WI38 (cell line): Measurements from ENCODE around the gene RSBN1L.

Source experiments
- H3K4me3 ChIP-seq: 2 replicates; pipeline ENCODE4 v1.5.1; 2011; ENCODE audit warnings: low read depth, mild to moderate bottlenecking, control low read depth, low read length
- CTCF ChIP-seq: IDR thresholded peaks from 2 replicates; pipeline ENCODE4 v1.5.1; 2012; ENCODE audit warnings: low read depth, mild to moderate bottlenecking, control low read depth, low read length

The RSBN1L gene

GRCh38 chr7:77797734-77798393, 101.6 kb downstream of the RSBN1L start:
- no peak for TF ChIP-seq CTCF
- H3K4me3 ChIP-seq = peak overlapping the region; percentile 96

- peak; percentile 48 for TF ChIP-seq CTCF
Measured at GRCh38 chr7:77798394-77799077, 102.3 kb downstream of the RSBN1L start, which contains the start of the genes PHTF2 and TMEM60. PHTF2 (plus strand) TSS chr7:77798773. TMEM60 (minus strand) TSS chr7:77798434; CDS start chr7:77794373, 4,061 bp downstream.

GRCh38 chr7:77799078-77799964, 103.1 kb downstream of the RSBN1L start:
- peak overlapping the region; percentile 96 for H3K4me3 ChIP-seq
- no peak; the same call in 1 of the 2 replicates for TF ChIP-seq CTCF

More at GRCh38 chr7:77798394-77799077, 102.3 kb downstream of the RSBN1L start, which contains the start of the genes PHTF2 and TMEM60:
- H3K4me3 ChIP-seq = peak within 1 kb of the TSS; percentile 96

GRCh38 chr7:77800158-77800557, 103.9 kb downstream of the RSBN1L start:
- H3K4me3 ChIP-seq = peak overlapping the region; percentile 96

GRCh38 chr7:77800730-77801129, 104.5 kb downstream of the RSBN1L start:
- H3K4me3 ChIP-seq = no peak overlapping the region
- no peak for TF ChIP-seq CTCF

More at GRCh38 chr7:77800158-77800557, 103.9 kb downstream of the RSBN1L start:
- no peak for TF ChIP-seq CTCF

GRCh38 chr7:77802557-77803405, 106.5 kb downstream of the RSBN1L start:
- no peak for TF ChIP-seq CTCF
- H3K4me3 ChIP-seq = no peak overlapping the region
